Esophagus squamous epithelium (tissue), 4 donors: ENCODE measurements around the gene RTTN.

Experiments
- POLR2A ChIP-seq, 4 donors: fragments of 450-650 bp; IDR thresholded peaks; one replicate each; pipeline ENCODE4 v1.6.1; 2017; ENCODE audit warnings: antibody characterized with exemption in 4 of 4, mild to moderate bottlenecking in 4 of 4, moderate library complexity in 3 of 4
- TF ChIP-seq, protein P1 (sequence below), 6 experiments: fragments of 450-650 bp in 4 of 6; fragments of 200-600 bp in 2 of 6; sonication (generic) in 2 of 6; IDR thresholded peaks; one replicate each; pipeline ENCODE4 v1.5.1; 2016 to 2019; ENCODE audit warnings: antibody characterized with exemption in 6 of 6, mild to moderate bottlenecking in 4 of 6, moderate library complexity in 4 of 6

DNA sequence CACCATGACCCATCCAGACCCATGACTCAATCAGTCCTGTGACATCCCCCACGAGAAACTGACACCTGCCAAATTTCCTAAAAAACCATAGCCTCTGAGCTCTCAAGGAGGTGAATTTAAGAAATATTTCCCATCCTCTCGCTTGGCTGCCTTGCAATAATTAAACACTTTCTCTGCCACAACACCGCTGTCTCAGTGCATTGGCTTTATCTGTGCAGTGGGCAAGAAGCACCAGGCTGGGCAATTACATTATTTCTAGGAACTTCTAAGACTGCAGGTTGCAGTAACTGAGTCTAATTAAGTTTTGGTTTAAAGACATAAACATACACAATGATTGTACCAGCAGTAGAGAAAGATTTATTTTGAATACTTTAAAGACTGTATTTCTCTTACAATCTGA, 22.0 kb upstream of the RTTN start:
- TF ChIP-seq, protein P1, sequence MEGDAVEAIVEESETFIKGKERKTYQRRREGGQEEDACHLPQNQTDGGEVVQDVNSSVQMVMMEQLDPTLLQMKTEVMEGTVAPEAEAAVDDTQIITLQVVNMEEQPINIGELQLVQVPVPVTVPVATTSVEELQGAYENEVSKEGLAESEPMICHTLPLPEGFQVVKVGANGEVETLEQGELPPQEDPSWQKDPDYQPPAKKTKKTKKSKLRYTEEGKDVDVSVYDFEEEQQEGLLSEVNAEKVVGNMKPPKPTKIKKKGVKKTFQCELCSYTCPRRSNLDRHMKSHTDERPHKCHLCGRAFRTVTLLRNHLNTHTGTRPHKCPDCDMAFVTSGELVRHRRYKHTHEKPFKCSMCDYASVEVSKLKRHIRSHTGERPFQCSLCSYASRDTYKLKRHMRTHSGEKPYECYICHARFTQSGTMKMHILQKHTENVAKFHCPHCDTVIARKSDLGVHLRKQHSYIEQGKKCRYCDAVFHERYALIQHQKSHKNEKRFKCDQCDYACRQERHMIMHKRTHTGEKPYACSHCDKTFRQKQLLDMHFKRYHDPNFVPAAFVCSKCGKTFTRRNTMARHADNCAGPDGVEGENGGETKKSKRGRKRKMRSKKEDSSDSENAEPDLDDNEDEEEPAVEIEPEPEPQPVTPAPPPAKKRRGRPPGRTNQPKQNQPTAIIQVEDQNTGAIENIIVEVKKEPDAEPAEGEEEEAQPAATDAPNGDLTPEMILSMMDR (IDR thresholded peaks at IDR 0.05) = no peak
- no peak for TF ChIP-seq POLR2A (IDR thresholded peaks at IDR 0.05)
